Neural progenitor cell (in vitro differentiated cells): ENCODE data around the gene VWA3A. TPM values are rescaled to one million over a fixed set of nuclear protein-coding genes. Genes with fewer than 3 reads are reported as not detected.
"Not testable (repeated sequence)": the region's sequence is repeated elsewhere in the genome, so short reads cannot be mapped to it uniquely, and the experiment has no call there.

ENCODE experiments used
- DNase-seq: peaks from one replicate; pipeline ENCODE4 v3.0.0-alpha.2; 2016; ENCODE audit warnings: low spot score
- H2AFZ ChIP-seq: fragments of 200-600 bp; sonication (generic); replicated peaks from 2 replicates; pipeline ENCODE4 v1.6.1; 2016; ENCODE audit warnings: antibody characterized with exemption
- H3F3A ChIP-seq: fragments of 200-600 bp; sonication (generic); 2 replicates; pipeline ENCODE4 v1.6.1; 2016; ENCODE audit warnings: antibody characterized with exemption, low read depth
- H3K27ac ChIP-seq: fragments of 200-600 bp; sonication (generic); 2 replicates; pipeline ENCODE4 v1.5.1; 2016; ENCODE audit warnings: mild to moderate bottlenecking
- H3K27me3 ChIP-seq: fragments of 200-600 bp; sonication (generic); 2 replicates; pipeline ENCODE4 v1.6.1; 2016; ENCODE audit warnings: mild to moderate bottlenecking, moderate library complexity
- H3K36me3 ChIP-seq: fragments of 200-600 bp; sonication (generic); 2 replicates; pipeline ENCODE4 v1.5.1; 2016
- H3K4me1 ChIP-seq: fragments of 200-600 bp; sonication (generic); 2 replicates; pipeline ENCODE4 v1.6.1; 2016; ENCODE audit warnings: mixed run types
- H3K4me2 ChIP-seq: fragments of 200-600 bp; sonication (generic); 2 replicates; pipeline ENCODE4 v1.6.1; 2016
- H3K4me3 ChIP-seq: fragments of 200-600 bp; sonication (generic); 2 replicates; pipeline ENCODE4 v1.5.1; 2016
- H3K79me2 ChIP-seq: fragments of 200-600 bp; sonication (generic); 2 replicates; pipeline ENCODE4 v1.6.1; 2016; ENCODE audit warnings: low read depth
- H3K9ac ChIP-seq: fragments of 200-600 bp; sonication (generic); 2 replicates; pipeline ENCODE4 v1.6.1; 2016
- H3K9me3 ChIP-seq: fragments of 200-600 bp; sonication (generic); 2 replicates; pipeline ENCODE4 v1.5.1; 2016; ENCODE audit warnings: low read depth
- H4K20me1 ChIP-seq: fragments of 200-600 bp; sonication (generic); 2 replicates; pipeline ENCODE4 v1.6.1; 2016; ENCODE audit warnings: low read depth
- H3K27ac Mint-ChIP-seq: 3 replicates; pipeline ENCODE4 v1.8.0; 2021; ENCODE audit warnings: mixed read lengths
- H3K27me3 Mint-ChIP-seq: 2 replicates; pipeline ENCODE4 v1.8.0; 2022; ENCODE audit warnings: low read depth, mild to moderate bottlenecking, inconsistent platforms, moderate library complexity, mixed read lengths; ENCODE audit not compliant: insufficient read depth
- H3K36me3 Mint-ChIP-seq: 3 replicates; pipeline ENCODE4 v1.8.0; 2021; ENCODE audit warnings: mixed read lengths
- H3K4me1 Mint-ChIP-seq: 3 replicates; pipeline ENCODE4 v1.8.0; 2021; ENCODE audit warnings: mixed read lengths
- H3K4me3 Mint-ChIP-seq: 3 replicates; pipeline ENCODE4 v1.8.0; 2021; ENCODE audit warnings: mild to moderate bottlenecking, moderate library complexity, mixed read lengths
- H3K9me3 Mint-ChIP-seq: 3 replicates; pipeline ENCODE4 v1.8.0; 2020; ENCODE audit warnings: mixed read lengths
- CTCF ChIP-seq: fragments of 200-600 bp; sonication (generic); IDR thresholded peaks from 2 replicates; pipeline ENCODE4 v1.5.1; 2017; ENCODE audit warnings: antibody characterized with exemption, mild to moderate bottlenecking
- EZH2 ChIP-seq: fragments of 200-600 bp; sonication (generic); IDR thresholded peaks from 2 replicates; pipeline ENCODE4 v1.6.1; 2017; ENCODE audit warnings: antibody characterized with exemption, mild to moderate bottlenecking, moderate library complexity
- EZH2phosphoT487 ChIP-seq: fragments of 200-600 bp; sonication (generic); IDR thresholded peaks from 2 replicates; pipeline ENCODE4 v1.6.1; 2017; ENCODE audit warnings: antibody characterized with exemption
- total RNA-seq: library from RNA; depleted of rRNA; stranded (reverse); fragments of >200 nt; gene quantifications from 2 replicates; pipeline ENCODE4 v1.2.3, GENCODE V29; 2015; ENCODE audit warnings: low replicate concordance

The VWA3A gene
- total RNA-seq, 1 donor from 2014 or later: 1.0 TPM

GRCh38 chr16:22194707-22195444 is 102.5 kb downstream of the VWA3A start:
- H3K9me3 ChIP-seq: no peaks in the 10 kb centered on the region
- peaks cover 3% of the 10 kb centered on the region for H3K27me3 ChIP-seq
- TF ChIP-seq EZH2 (no peak), EZH2phosphoT487 (no peak), CTCF (no peak)
- H2AFZ ChIP-seq: no peak overlapping the region
- peak overlapping the region; percentile 100 for H3K27ac Mint-ChIP-seq
- no peak overlapping the region for H3K9ac ChIP-seq
- H3K79me2 ChIP-seq: no peaks in the 10 kb centered on the region
- H3K9me3 Mint-ChIP-seq: peaks cover 6% of the 10 kb centered on the region
- peak overlapping the region; percentile 90 for H3K4me3 ChIP-seq
- H3K36me3 Mint-ChIP-seq: peaks cover 4% of the 10 kb centered on the region
- H3K36me3 ChIP-seq: no peaks in the 10 kb centered on the region
- H3K27me3 Mint-ChIP-seq: peaks cover 24% of the 10 kb centered on the region
- H4K20me1 ChIP-seq: no peaks in the 10 kb centered on the region
- no peak for DNase-seq
- no peak overlapping the region for H3K4me2 ChIP-seq
- peaks cover 17% of the 10 kb centered on the region for H3K4me1 Mint-ChIP-seq
- peaks cover 11% of the 10 kb centered on the region for H3F3A ChIP-seq
- peak overlapping the region; percentile 92 for H3K4me3 Mint-ChIP-seq
- H3K4me1 ChIP-seq: no peaks in the 10 kb centered on the region
- H3K27ac ChIP-seq: no peak overlapping the region

GRCh38 chr16:22195445-22195694 is 103.0 kb downstream of the VWA3A start:
- H3K4me1 Mint-ChIP-seq: peaks cover 17% of the 10 kb centered on the region
- H3K27ac Mint-ChIP-seq: peak overlapping the region; percentile 100
- H3K4me3 Mint-ChIP-seq: peak overlapping the region; percentile 92
- no peak for DNase-seq
- H3K9me3 Mint-ChIP-seq: peaks cover 6% of the 10 kb centered on the region
- no peaks in the 10 kb centered on the region for H3K79me2 ChIP-seq
- H3F3A ChIP-seq: peaks cover 11% of the 10 kb centered on the region
- H3K27me3 Mint-ChIP-seq: peaks cover 24% of the 10 kb centered on the region
- no peak overlapping the region for H3K9ac ChIP-seq
- no peak overlapping the region for H3K4me2 ChIP-seq
- H4K20me1 ChIP-seq: no peaks in the 10 kb centered on the region
- no peak overlapping the region for H3K27ac ChIP-seq
- H3K9me3 ChIP-seq: no peaks in the 10 kb centered on the region
- H3K36me3 Mint-ChIP-seq: peaks cover 4% of the 10 kb centered on the region
- H3K4me3 ChIP-seq: peak overlapping the region; percentile 90
- no peaks in the 10 kb centered on the region for H3K4me1 ChIP-seq
- no peaks in the 10 kb centered on the region for H3K36me3 ChIP-seq
- no peaks in the 10 kb centered on the region for H3K27me3 ChIP-seq
- TF ChIP-seq EZH2: no peak
- TF ChIP-seq EZH2phosphoT487: no peak
- no peak for TF ChIP-seq CTCF
- H2AFZ ChIP-seq: no peak overlapping the region

DNA sequence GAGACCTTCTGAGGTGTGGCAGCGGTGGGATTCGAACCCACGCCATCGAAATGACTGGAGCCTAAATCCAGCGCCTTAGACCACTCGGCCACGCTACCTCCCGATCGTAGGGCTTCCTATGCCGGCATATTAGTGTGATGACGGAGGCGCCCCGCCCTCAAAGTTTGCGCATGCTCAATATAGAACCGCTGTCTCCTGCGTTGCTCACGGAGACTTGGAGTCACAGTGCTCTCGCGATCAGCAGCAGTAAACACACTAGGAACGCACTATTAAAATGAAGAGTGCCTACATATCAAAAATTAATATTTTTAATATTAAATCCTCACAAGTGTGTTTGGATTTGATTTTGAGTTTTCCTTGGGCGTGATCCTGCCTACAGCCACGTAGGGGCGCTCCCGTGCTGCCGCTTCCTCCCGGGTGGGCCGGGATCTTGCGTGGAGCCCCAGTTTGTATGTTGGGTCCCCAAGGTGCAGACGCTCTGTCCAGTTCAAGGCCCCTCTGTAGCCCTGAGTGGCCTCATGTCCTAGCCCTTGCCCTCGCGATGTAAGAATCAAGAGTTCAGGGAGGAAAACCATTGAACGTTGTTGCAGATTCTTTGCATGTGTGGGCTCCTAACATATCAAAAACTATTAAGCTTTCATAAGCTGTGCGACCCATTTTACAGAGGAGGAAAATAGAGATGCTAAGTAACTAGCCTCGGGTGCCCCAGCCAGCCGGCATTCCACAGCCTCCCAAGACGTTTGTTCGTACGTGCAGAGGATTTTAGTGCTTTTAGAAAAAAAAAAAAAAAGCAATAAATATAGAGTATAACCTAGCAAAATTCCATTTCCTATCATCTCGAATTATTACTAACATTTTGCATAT is 103.6 kb downstream of the VWA3A start:
- Mint-ChIP-seq H3K4me1 (peaks cover 17% of the 10 kb centered on the region), H3K36me3 (peaks cover 4% of the 10 kb centered on the region), H3K27ac (peak overlapping the region; percentile 100), H3K4me3 (peak overlapping the region; percentile 92), H3K27me3 (peaks cover 24% of the 10 kb centered on the region), H3K9me3 (peaks cover 6% of the 10 kb centered on the region)
- TF ChIP-seq EZH2 (no peak), EZH2phosphoT487 (no peak), CTCF (peak; percentile 85)
- Histone ChIP-seq H3K27ac (no peak overlapping the region), H3K79me2 (no peaks in the 10 kb centered on the region), H3K36me3 (no peaks in the 10 kb centered on the region), H3K9me3 (no peaks in the 10 kb centered on the region), H3F3A (peaks cover 11% of the 10 kb centered on the region), H3K27me3 (no peaks in the 10 kb centered on the region), H3K4me3 (peak overlapping the region; percentile 90), H3K4me2 (peak overlapping the region; percentile 76), H3K9ac (no peak overlapping the region), H3K4me1 (no peaks in the 10 kb centered on the region), H4K20me1 (no peaks in the 10 kb centered on the region), H2AFZ (peak overlapping the region; percentile 100)
- DNase-seq: peak; percentile 89

- Histone ChIP-seq H3K4me2 (peak overlapping the region; percentile 76), H3K4me3 (peak overlapping the region; percentile 90), H3F3A (peaks cover 11% of the 10 kb centered on the region)
- peak overlapping the region; percentile 20 for H3K27ac Mint-ChIP-seq
- not testable (repeated sequence) for H3K9me3 ChIP-seq, H3K36me3 Mint-ChIP-seq, H3K27me3 ChIP-seq, H3K27ac ChIP-seq, DNase-seq, H3K9me3 Mint-ChIP-seq, H4K20me1 ChIP-seq, H3K9ac ChIP-seq, H3K79me2 ChIP-seq, H2AFZ ChIP-seq, H3K36me3 ChIP-seq, H3K4me1 ChIP-seq
- H3K4me3 Mint-ChIP-seq: peak overlapping the region; percentile 92
- peaks cover 16% of the 10 kb centered on the region for H3K4me1 Mint-ChIP-seq
- H3K27me3 Mint-ChIP-seq: peaks cover 24% of the 10 kb centered on the region
Observed at GRCh38 chr16:22196559-22197168, 104.3 kb downstream of the VWA3A start.
